ENCODE measurements around the gene KLRG1. TPM values are rescaled to one million over a fixed set of nuclear protein-coding genes. Genes with fewer than 3 reads are reported as not detected.

The KLRG1 gene
- 0.94 to 1.9 TPM (median 1.4 TPM) in 5 replicates for total RNA-seq (2022; extraction: Qiagen RNA extraction)

DNA sequence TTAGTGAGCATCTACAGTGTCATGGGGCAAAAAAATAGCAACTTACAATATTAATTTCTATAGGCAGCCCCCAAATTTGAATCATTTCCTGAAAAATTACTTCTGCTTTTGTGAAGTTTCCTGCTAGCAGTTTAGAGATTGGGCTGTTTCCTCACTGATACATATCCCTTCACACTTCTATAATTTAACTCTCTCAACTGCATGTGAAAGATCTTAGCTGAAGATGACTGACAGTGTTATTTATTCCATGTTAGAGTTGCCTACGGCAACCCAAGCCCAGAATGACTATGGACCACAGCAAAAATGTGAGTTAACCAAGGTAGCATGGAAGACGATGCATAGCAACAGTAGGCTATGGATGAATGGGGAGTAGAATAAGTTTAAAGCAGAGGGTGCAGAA lies at the start of gene KLRG1:
KLRG1 (plus strand) TSS at position 134 of the 400 bp plus-strand sequence; CDS start at position 224, 90 bp downstream.

DNA sequence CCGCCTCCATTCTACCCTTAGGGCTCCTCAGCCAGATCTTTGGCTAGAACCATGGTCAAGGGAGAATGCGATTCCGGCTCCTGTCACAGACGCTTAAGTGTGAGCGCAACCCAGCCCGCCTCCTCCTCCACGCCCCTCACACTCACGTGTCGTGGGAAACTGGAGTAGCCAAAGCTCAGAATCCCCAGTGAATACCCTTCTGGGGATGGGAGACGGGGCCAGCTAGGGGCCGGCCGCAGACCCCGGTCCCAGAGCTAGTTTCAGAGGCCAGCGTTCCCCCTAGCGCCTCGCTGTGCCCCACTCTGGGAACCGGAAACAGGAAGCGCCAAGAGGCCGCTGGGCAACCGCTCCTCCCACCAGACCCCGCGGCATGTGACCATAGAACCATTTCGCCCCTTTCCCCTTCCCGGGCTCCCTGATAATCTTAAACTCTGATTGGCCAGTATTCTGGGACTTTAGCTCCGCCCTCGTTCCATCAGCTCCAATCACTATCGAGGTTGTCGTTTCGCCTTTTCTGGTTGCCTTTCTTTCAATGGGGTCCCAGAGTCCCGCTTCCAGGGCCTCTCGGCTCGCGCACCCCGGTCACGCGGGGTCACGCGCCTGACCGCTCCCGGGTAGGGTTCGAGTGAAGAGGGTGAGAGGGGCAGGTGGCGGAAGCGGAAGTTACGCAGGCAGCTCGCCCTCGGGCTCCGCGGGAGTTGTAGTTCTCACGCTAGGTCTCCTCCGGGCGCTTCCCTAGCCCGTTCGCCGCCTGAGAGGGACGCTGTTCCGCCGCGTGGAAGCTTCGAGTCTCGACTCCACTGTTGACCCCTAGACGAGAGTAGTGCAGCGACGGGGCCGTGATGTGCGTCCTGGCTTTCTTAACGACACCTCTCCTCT lies 39.8 kb upstream of the KLRG1 start, which contains the start of gene M6PR:
M6PR (minus strand) TSS at position 304 of the 879 bp plus-strand sequence. CDS start 3,241 bp downstream, outside the sequence.

Other genes starting within 250 kb of the KLRG1 start
- not detected in 5 replicates for gene A2ML1, start 166.9 kb upstream of the KLRG1 start, total RNA-seq (2022; extraction: Qiagen RNA extraction)
- 9.5 to 11.5 TPM (median 10.1 TPM) in 5 replicates for gene PHC1, start 75.0 kb upstream of the KLRG1 start, total RNA-seq (2022; extraction: Qiagen RNA extraction)
- 145 to 170 TPM (median 151 TPM) in 5 replicates for gene M6PR, start 39.9 kb upstream of the KLRG1 start, total RNA-seq (2022; extraction: Qiagen RNA extraction)
- 0.03 to 0.08 TPM (median 0.08 TPM) in 3 of 5 replicates, not detected in the others for gene A2M, start 126.4 kb downstream of the KLRG1 start, total RNA-seq (2022; extraction: Qiagen RNA extraction)
- gene PZP, start 218.8 kb downstream of the KLRG1 start, total RNA-seq (2022; extraction: Qiagen RNA extraction): not detected in 5 replicates